ENCODE measurements around the gene DLL1.
"Not testable (repeated sequence)": the region's sequence is repeated elsewhere in the genome, so short reads cannot be mapped to it uniquely, and the experiment has no call there.

DNA sequence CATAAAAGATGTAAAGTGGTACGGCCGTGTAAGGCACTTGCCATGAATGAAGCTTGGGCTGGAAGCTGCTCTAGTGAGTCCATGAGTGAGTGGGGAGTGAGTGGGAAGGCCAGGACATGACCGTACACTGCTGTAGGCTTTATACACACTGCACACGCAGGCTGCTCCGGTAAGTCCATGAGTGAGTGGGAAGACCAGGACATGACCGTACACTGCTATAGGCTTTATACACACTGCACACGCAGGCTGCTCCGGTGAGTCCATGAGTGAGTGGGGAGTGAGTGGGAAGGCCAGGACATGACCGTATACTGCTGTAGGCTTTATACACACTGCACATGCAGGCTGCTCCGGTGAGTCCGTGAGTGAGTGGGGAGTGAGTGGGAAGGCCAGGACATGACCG lies 26.2 kb downstream of the DLL1 start:
- not testable (repeated sequence) for TF ChIP-seq POLR2A, POLR2AphosphoS5, EP300 (IDR thresholded peaks at IDR 0.05)
- TF ChIP-seq, protein P1, sequence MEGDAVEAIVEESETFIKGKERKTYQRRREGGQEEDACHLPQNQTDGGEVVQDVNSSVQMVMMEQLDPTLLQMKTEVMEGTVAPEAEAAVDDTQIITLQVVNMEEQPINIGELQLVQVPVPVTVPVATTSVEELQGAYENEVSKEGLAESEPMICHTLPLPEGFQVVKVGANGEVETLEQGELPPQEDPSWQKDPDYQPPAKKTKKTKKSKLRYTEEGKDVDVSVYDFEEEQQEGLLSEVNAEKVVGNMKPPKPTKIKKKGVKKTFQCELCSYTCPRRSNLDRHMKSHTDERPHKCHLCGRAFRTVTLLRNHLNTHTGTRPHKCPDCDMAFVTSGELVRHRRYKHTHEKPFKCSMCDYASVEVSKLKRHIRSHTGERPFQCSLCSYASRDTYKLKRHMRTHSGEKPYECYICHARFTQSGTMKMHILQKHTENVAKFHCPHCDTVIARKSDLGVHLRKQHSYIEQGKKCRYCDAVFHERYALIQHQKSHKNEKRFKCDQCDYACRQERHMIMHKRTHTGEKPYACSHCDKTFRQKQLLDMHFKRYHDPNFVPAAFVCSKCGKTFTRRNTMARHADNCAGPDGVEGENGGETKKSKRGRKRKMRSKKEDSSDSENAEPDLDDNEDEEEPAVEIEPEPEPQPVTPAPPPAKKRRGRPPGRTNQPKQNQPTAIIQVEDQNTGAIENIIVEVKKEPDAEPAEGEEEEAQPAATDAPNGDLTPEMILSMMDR (IDR thresholded peaks at IDR 0.05), result not testable (repeated sequence)

Data from suprapubic skin (tissue), 4 donors.